ENCODE measurements around the gene KIDINS220. TPM values are rescaled to one million over a fixed set of nuclear protein-coding genes. Genes with fewer than 3 reads are reported as not detected.

The KIDINS220 gene
- total and polyA plus RNA-seq, 2 experiments from 2014 or later = 12.8 to 38.2 TPM

DNA sequence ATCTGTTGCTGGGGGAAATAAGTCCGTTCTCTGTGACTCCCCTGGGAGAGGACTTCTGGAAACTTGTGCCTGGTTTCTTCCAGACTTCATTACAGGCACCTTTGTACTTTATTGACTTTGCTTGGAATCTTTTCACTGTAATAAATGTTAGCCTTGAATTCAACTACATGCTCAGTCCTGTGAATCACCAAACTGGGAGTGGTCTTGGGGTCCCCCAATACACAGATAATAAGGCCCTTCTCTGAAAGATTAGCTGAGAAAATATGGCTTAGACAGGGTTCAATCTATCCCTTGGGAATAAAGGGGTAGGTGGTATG lies 48.7 kb upstream of the KIDINS220 start:
- Histone ChIP-seq H3K79me2 (replicated peaks; ENCODE audit: insufficient read depth) (no peaks in the 10 kb centered on the region), H3K27me3 (ENCODE audit: insufficient read depth) (no peaks in the 10 kb centered on the region), H3K4me3 (no peak overlapping the region), H2AFZ (no peak overlapping the region), H3K36me3 (ENCODE audit: insufficient read depth) (no peaks in the 10 kb centered on the region), H3K4me2 (no peak overlapping the region), H3K9me2 (ENCODE audit: insufficient read depth) (no peaks in the 10 kb centered on the region), H3F3A (replicated peaks; ENCODE audit: low read depth) (no peaks in the 10 kb centered on the region), H3K4me1 (ENCODE audit: insufficient read depth) (no peaks in the 10 kb centered on the region), H3K27ac (ENCODE audit: low read depth) (no peak overlapping the region), H4K20me1 (replicated peaks; ENCODE audit: insufficient read depth) (no peaks in the 10 kb centered on the region)
- Mint-ChIP-seq H3K36me3 (ENCODE audit: low read depth) (no peaks in the 10 kb centered on the region), H3K4me1 (peaks cover 26% of the 10 kb centered on the region), H3K27me3 (ENCODE audit: insufficient read depth, low read depth, poor library complexity) (peaks cover 1% of the 10 kb centered on the region), H3K27ac (no peak overlapping the region), H3K9me3 (no peaks in the 10 kb centered on the region), H3K4me3 (no peak overlapping the region)
- DNase-seq (ENCODE audit: low spot score) = no peak
- no peak for ATAC-seq
- TF ChIP-seq NANOG (IDR thresholded peaks at IDR 0.05; ENCODE audit: borderline replicate concordance) (no peak), EZH2phosphoT487 (IDR thresholded peaks at IDR 0.05; ENCODE audit: unreplicated experiment) (no peak), CREB1 (CRISPR knock-in tag; IDR thresholded peaks at IDR 0.05; ENCODE audit: low read depth) (no peak), POLR2AphosphoS5 (IDR thresholded peaks at IDR 0.05; ENCODE audit: low read depth) (no peak), ZNF331 (CRISPR knock-in tag; IDR thresholded peaks at IDR 0.05; ENCODE audit: low read depth) (no peak), JUNB (IDR thresholded peaks at IDR 0.05; ENCODE audit: unreplicated experiment) (no peak)

DNA sequence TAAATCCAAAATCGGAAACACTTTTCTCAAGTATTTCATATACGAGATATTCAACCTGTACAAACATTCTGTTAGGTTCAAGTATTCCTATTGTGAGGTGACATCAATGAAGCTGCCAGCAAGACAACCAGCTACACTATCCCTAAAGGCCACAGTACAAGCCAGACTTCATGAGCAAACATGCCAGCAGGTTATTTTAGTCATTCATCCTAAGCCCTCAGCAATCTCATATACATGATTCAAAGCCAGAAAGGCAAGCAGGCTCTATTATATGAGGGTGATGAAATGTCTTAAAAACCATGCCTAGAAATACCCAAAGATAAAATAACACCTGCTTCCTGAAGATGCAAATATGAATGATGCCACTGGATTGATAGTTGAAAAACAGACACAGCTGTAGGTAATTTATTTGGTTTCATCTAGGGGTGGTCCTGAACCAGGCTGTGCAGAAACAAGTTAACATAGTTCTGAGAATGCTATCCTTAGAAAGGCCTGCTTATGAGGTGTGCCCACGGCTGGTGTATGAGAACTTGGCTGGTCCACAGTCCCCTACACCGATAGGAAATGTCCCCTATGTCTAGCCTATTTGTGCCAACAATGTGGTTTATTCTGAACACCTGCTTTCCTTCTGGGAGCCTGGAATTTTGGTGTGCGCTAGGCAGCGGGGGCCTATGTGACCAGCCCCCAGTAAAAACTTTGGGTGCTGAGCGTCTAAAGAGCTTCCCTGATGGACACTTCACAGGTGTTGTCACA lies 48.2 kb upstream of the KIDINS220 start:
- H3K27me3 ChIP-seq (ENCODE audit: insufficient read depth) = no peaks in the 10 kb centered on the region
- Mint-ChIP-seq H3K36me3 (ENCODE audit: low read depth) (no peaks in the 10 kb centered on the region; the same call in 2 of the 3 replicates), H3K4me1 (peaks cover 26% of the 10 kb centered on the region), H3K27me3 (ENCODE audit: insufficient read depth, low read depth, poor library complexity) (peaks cover 1% of the 10 kb centered on the region), H3K4me3 (no peak overlapping the region), H3K9me3 (no peaks in the 10 kb centered on the region), H3K27ac (no peak overlapping the region)
- no peaks in the 10 kb centered on the region for H4K20me1 ChIP-seq (replicated peaks; ENCODE audit: insufficient read depth)
- ATAC-seq = no peak
- H3F3A ChIP-seq (replicated peaks; ENCODE audit: low read depth) = no peaks in the 10 kb centered on the region
- H3K27ac ChIP-seq (ENCODE audit: low read depth) = no peak overlapping the region
- H3K4me1 ChIP-seq (ENCODE audit: insufficient read depth) = no peaks in the 10 kb centered on the region
- H3K9me2 ChIP-seq (ENCODE audit: insufficient read depth) = no peaks in the 10 kb centered on the region
- TF ChIP-seq, protein P1, sequence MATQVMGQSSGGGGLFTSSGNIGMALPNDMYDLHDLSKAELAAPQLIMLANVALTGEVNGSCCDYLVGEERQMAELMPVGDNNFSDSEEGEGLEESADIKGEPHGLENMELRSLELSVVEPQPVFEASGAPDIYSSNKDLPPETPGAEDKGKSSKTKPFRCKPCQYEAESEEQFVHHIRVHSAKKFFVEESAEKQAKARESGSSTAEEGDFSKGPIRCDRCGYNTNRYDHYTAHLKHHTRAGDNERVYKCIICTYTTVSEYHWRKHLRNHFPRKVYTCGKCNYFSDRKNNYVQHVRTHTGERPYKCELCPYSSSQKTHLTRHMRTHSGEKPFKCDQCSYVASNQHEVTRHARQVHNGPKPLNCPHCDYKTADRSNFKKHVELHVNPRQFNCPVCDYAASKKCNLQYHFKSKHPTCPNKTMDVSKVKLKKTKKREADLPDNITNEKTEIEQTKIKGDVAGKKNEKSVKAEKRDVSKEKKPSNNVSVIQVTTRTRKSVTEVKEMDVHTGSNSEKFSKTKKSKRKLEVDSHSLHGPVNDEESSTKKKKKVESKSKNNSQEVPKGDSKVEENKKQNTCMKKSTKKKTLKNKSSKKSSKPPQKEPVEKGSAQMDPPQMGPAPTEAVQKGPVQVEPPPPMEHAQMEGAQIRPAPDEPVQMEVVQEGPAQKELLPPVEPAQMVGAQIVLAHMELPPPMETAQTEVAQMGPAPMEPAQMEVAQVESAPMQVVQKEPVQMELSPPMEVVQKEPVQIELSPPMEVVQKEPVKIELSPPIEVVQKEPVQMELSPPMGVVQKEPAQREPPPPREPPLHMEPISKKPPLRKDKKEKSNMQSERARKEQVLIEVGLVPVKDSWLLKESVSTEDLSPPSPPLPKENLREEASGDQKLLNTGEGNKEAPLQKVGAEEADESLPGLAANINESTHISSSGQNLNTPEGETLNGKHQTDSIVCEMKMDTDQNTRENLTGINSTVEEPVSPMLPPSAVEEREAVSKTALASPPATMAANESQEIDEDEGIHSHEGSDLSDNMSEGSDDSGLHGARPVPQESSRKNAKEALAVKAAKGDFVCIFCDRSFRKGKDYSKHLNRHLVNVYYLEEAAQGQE (IDR thresholded peaks at IDR 0.05; ENCODE audit: unreplicated experiment) = no peak
- TF ChIP-seq ZNF331 (CRISPR knock-in tag; IDR thresholded peaks at IDR 0.05; ENCODE audit: low read depth) (no peak), POLR2AphosphoS5 (IDR thresholded peaks at IDR 0.05; ENCODE audit: low read depth) (no peak), EZH2 (IDR thresholded peaks at IDR 0.05; ENCODE audit: low read depth, unreplicated experiment) (no peak), NANOG (IDR thresholded peaks at IDR 0.05; ENCODE audit: borderline replicate concordance) (no peak), JUNB (IDR thresholded peaks at IDR 0.05; ENCODE audit: unreplicated experiment) (no peak)
- TF ChIP-seq, protein P2, sequence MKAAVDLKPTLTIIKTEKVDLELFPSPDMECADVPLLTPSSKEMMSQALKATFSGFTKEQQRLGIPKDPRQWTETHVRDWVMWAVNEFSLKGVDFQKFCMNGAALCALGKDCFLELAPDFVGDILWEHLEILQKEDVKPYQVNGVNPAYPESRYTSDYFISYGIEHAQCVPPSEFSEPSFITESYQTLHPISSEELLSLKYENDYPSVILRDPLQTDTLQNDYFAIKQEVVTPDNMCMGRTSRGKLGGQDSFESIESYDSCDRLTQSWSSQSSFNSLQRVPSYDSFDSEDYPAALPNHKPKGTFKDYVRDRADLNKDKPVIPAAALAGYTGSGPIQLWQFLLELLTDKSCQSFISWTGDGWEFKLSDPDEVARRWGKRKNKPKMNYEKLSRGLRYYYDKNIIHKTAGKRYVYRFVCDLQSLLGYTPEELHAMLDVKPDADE (IDR thresholded peaks at IDR 0.05) = no peak
- TF ChIP-seq, protein P3, sequence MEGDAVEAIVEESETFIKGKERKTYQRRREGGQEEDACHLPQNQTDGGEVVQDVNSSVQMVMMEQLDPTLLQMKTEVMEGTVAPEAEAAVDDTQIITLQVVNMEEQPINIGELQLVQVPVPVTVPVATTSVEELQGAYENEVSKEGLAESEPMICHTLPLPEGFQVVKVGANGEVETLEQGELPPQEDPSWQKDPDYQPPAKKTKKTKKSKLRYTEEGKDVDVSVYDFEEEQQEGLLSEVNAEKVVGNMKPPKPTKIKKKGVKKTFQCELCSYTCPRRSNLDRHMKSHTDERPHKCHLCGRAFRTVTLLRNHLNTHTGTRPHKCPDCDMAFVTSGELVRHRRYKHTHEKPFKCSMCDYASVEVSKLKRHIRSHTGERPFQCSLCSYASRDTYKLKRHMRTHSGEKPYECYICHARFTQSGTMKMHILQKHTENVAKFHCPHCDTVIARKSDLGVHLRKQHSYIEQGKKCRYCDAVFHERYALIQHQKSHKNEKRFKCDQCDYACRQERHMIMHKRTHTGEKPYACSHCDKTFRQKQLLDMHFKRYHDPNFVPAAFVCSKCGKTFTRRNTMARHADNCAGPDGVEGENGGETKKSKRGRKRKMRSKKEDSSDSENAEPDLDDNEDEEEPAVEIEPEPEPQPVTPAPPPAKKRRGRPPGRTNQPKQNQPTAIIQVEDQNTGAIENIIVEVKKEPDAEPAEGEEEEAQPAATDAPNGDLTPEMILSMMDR (conservative IDR thresholded peaks at IDR 0.05; ENCODE audit: low read depth in 2 of 2) = no peak
- H3K4me3 ChIP-seq = no peak overlapping the region
- no peaks in the 10 kb centered on the region for H3K79me2 ChIP-seq (replicated peaks; ENCODE audit: insufficient read depth)
- H3K36me3 ChIP-seq (ENCODE audit: insufficient read depth) = no peaks in the 10 kb centered on the region
- DNase-seq (ENCODE audit: low spot score) = no peak
- no peak overlapping the region for H2AFZ ChIP-seq
- no peak overlapping the region for H3K4me2 ChIP-seq

Measured in GM23338 (cell line).